C4-2B (cell line): ENCODE results near the gene NKAPD1.

Experiments used
- ZFX ChIP-seq: fragments of 450-650 bp; IDR thresholded peaks from 2 replicates; pipeline ENCODE4 v1.6.1; 2017
- TF ChIP-seq, protein P1 (sequence below): fragments of 450-650 bp; conservative IDR thresholded peaks from 2 replicates; pipeline ENCODE4 v1.5.1; 2017; ENCODE audit warnings: mild to moderate bottlenecking

DNA sequence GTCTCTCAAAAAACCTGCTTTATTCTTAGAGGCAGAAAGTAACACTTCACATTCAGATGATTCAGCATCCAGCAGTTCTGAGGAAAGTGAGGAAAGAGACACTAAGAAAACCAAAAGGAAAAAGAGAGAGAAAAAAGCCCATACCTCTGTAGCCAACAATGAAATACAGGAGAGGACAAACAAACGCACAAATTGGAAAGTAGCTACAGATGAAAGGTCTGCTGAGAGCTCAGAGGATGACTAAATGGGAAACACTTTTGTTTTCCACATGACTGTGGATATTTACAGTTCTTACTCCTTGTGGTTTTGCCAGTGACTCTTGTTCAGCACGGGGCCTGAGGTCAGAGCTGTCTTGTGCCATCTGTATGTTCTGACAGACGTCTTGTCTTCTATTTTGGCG is 8.6 kb downstream of the NKAPD1 start:
- TF ChIP-seq, protein P1, sequence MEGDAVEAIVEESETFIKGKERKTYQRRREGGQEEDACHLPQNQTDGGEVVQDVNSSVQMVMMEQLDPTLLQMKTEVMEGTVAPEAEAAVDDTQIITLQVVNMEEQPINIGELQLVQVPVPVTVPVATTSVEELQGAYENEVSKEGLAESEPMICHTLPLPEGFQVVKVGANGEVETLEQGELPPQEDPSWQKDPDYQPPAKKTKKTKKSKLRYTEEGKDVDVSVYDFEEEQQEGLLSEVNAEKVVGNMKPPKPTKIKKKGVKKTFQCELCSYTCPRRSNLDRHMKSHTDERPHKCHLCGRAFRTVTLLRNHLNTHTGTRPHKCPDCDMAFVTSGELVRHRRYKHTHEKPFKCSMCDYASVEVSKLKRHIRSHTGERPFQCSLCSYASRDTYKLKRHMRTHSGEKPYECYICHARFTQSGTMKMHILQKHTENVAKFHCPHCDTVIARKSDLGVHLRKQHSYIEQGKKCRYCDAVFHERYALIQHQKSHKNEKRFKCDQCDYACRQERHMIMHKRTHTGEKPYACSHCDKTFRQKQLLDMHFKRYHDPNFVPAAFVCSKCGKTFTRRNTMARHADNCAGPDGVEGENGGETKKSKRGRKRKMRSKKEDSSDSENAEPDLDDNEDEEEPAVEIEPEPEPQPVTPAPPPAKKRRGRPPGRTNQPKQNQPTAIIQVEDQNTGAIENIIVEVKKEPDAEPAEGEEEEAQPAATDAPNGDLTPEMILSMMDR, result no peak
- no peak for TF ChIP-seq ZFX
